ENCODE data around the gene MDM2. TPM values are rescaled to one million over a fixed set of nuclear protein-coding genes. Genes with fewer than 3 reads are reported as not detected.
A peak's percentile ranks its signal among the peaks of the same experiment; 100 is the strongest.

MDM2 gene
- total RNA-seq, 1 experiment from 2014 or later: 56.9 TPM

DNA sequence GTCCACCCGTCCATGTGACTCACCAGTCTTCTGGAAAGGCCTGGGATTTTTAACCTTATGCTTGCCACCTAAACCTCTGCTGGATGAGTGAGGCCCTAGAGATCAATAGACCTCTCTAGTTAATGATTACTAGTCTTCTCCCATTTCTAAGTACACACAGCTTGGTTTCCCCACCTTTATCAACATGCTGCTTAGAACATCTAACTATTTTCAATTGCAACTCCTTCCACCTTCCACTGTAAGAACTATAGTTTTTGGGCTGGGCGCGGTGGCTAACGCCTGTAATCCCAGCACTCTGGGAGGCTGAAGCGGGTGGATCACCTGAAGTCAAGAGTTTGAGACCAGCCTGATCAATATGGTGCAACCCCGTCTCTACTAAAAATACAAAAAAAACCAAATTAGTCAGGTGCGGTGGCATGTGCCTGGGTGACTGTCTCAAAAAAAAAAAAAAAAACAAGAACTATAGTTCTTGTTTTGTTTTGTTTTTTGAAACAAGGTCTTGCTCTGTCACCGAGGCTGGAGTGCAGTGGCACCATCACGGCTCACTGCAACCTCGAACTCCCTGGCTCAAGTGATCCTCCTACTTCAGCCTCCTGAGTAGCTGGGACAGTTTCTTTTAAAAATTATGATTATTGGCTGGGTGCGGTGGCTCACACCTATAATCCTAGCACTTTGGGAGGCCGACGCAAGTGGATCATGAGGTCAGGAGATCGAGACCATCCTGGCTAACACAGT is 18.7 kb upstream of the MDM2 start:
- Histone ChIP-seq H3K36me3 (ENCODE audit: insufficient read depth, low read length) (no peaks in the 10 kb centered on the region), H3K9me3 (ENCODE audit: low read length) (no peaks in the 10 kb centered on the region), H3K4me1 (ENCODE audit: low read length) (no peaks in the 10 kb centered on the region; the same call in 1 of the 2 replicates), H3K27me3 (ENCODE audit: low read length) (no peaks in the 10 kb centered on the region), H3K4me3 (ENCODE audit: low read length) (no peak overlapping the region), H2AFZ (ENCODE audit: low read length) (no peak overlapping the region), H3K9me2 (replicated peaks; ENCODE audit: insufficient read depth, low read length) (no peaks in the 10 kb centered on the region), H3K9ac (ENCODE audit: low read length) (no peak overlapping the region), H4K20me1 (ENCODE audit: insufficient read depth, low read depth, low read length) (no peaks in the 10 kb centered on the region), H3K79me2 (ENCODE audit: low read length) (no peaks in the 10 kb centered on the region), H3K4me2 (ENCODE audit: low read depth, low read length, poor library complexity, severe bottlenecking) (no peak overlapping the region), H3K27ac (ENCODE audit: low read length) (no peak overlapping the region)
- DNase-seq: peak; percentile 2

DNA sequence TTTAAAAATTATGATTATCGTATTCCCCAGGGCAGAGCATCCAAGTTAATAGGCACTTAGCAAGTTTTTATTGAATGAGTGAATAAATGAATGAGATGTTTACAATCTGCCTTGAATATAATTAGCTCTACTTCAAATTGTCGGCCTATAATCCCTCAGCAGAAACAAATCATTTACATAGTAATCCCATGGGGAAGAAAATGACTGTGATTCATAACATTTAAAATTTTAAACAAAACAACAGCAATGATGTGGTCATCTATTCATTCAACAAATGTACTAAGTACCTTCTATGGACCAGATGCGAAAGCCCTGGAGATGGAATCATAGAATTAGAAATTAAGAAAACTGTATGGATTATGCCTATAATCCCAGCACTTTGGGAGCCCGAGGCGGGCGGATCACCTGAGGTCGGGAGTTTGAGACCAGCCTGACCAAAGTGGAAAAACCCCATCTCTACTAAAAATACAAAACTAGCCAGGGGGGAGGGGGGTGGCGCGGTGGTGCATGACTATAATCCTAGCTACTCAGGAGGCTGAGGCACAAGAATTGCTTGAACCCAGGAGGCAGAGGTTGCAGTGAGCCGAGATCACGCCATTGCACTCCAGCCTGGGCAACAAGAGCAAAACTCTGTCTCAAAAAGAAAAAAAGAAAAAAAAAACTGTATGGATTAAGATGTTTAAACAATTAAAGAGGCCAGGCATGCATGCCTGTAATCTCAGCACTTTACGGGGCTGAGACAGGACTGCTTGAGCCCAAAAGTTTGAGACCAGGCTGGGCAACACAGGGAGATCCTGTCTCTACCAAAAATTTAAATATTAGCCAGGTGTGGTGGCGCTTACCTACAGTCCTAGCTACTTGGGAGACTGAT is 17.7 kb upstream of the MDM2 start:
- Histone ChIP-seq H3K4me1 (ENCODE audit: low read length) (no peaks in the 10 kb centered on the region; the same call in 1 of the 2 replicates), H3K27ac (ENCODE audit: low read length) (no peak overlapping the region), H3K9ac (ENCODE audit: low read length) (no peak overlapping the region), H3K27me3 (ENCODE audit: low read length) (no peaks in the 10 kb centered on the region), H3K4me3 (ENCODE audit: low read length) (no peak overlapping the region), H2AFZ (ENCODE audit: low read length) (no peak overlapping the region), H3K79me2 (ENCODE audit: low read length) (no peaks in the 10 kb centered on the region), H3K9me3 (ENCODE audit: low read length) (no peaks in the 10 kb centered on the region), H3K9me2 (replicated peaks; ENCODE audit: insufficient read depth, low read length) (no peaks in the 10 kb centered on the region), H3K36me3 (ENCODE audit: insufficient read depth, low read length) (no peaks in the 10 kb centered on the region), H3K4me2 (ENCODE audit: low read depth, low read length, poor library complexity, severe bottlenecking) (no peak overlapping the region), H4K20me1 (ENCODE audit: insufficient read depth, low read depth, low read length) (no peaks in the 10 kb centered on the region)
- peak; percentile 16 for DNase-seq

DNA sequence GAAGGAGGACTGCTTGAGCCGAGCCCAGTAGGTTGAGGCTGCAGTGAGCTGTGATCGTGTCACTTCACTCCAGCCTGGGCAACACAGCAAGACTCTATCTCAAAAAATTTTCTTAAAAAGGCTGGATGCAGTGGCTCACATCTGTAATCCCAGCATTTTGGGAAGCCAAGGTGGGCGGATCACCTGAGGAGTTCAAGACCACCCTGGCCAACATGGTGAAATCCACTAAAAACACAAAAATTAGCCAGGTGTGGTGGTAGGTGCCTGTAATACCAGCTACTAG is 17.1 kb upstream of the MDM2 start:
- Histone ChIP-seq H3K4me2 (ENCODE audit: low read depth, low read length, poor library complexity, severe bottlenecking) (no peak overlapping the region), H3K27me3 (ENCODE audit: low read length) (no peaks in the 10 kb centered on the region), H3K9ac (ENCODE audit: low read length) (no peak overlapping the region), H3K79me2 (ENCODE audit: low read length) (no peaks in the 10 kb centered on the region), H3K36me3 (ENCODE audit: insufficient read depth, low read length) (no peaks in the 10 kb centered on the region), H3K9me3 (ENCODE audit: low read length) (no peaks in the 10 kb centered on the region), H3K27ac (ENCODE audit: low read length) (no peak overlapping the region), H3K4me3 (ENCODE audit: low read length) (no peak overlapping the region), H4K20me1 (ENCODE audit: insufficient read depth, low read depth, low read length) (no peaks in the 10 kb centered on the region), H2AFZ (ENCODE audit: low read length) (no peak overlapping the region), H3K4me1 (ENCODE audit: low read length) (no peaks in the 10 kb centered on the region; the same call in 1 of the 2 replicates), H3K9me2 (replicated peaks; ENCODE audit: insufficient read depth, low read length) (no peaks in the 10 kb centered on the region)
- no peak for DNase-seq

DNA sequence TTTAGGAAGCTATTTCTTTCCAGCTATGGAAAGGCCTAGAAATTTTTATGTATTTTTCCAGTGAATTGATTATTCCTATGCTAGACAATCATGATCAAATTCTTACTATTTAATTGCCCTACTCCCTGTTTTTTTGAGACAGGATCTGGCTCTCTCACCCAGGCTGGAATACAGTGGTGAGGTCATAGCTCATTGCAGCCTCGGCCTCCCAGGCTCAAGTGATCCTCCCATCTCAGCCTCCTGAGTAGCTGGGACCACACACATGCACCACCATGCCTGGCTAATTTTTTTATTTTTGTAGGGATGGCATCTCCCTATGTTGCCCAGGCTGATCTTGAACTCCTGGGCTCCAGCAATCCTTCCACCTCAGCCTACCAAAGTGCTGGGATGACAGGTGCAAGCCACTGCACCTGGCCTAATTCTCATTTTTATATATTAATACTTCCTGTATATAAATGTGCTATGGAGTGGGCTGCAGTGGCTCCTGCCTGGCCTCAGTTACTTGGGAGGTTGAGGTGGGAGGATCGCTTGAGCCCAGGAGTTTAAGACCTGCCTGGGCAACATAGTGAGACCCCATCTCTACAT is 16.0 kb upstream of the MDM2 start:
- H2AFZ ChIP-seq (ENCODE audit: low read length): no peak overlapping the region
- H3K79me2 ChIP-seq (ENCODE audit: low read length): no peaks in the 10 kb centered on the region
- H3K27ac ChIP-seq (ENCODE audit: low read length): no peak overlapping the region
- H3K4me3 ChIP-seq (ENCODE audit: low read length): no peak overlapping the region
- no peaks in the 10 kb centered on the region; the same call in 1 of the 2 replicates for H3K4me1 ChIP-seq (ENCODE audit: low read length)
- no peaks in the 10 kb centered on the region for H3K27me3 ChIP-seq (ENCODE audit: low read length)
- H3K4me2 ChIP-seq (ENCODE audit: low read depth, low read length, poor library complexity, severe bottlenecking): no peak overlapping the region
- H3K9ac ChIP-seq (ENCODE audit: low read length): no peak overlapping the region
- no peaks in the 10 kb centered on the region for H3K36me3 ChIP-seq (ENCODE audit: insufficient read depth, low read length)
- no peaks in the 10 kb centered on the region for H3K9me2 ChIP-seq (replicated peaks; ENCODE audit: insufficient read depth, low read length)
- no peaks in the 10 kb centered on the region for H4K20me1 ChIP-seq (ENCODE audit: insufficient read depth, low read depth, low read length)
- no peak for DNase-seq
- H3K9me3 ChIP-seq (ENCODE audit: low read length): no peaks in the 10 kb centered on the region

DNA sequence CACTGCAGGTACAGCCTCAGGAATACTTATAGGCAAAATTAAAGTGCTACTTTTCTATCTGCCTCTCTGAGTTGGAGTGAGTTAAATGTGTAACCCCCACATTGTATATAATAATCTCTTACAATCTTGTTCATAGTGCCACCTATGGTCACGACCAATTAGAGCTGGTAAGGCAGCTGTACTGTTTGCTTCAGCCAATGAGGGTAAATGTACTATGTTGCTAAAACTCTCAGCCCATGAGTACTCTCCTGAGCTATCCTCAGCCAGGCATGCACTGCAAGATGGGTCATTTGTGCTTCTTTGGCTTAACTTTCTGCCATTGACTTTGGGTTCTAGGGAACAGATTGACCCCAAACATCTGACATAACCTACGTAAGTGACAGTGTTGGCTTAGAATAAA is 15.0 kb upstream of the MDM2 start:
- Histone ChIP-seq H3K27ac (ENCODE audit: low read length) (no peak overlapping the region), H3K4me2 (ENCODE audit: low read depth, low read length, poor library complexity, severe bottlenecking) (no peak overlapping the region), H3K9ac (ENCODE audit: low read length) (no peak overlapping the region), H3K4me1 (ENCODE audit: low read length) (no peaks in the 10 kb centered on the region; the same call in 1 of the 2 replicates), H3K4me3 (ENCODE audit: low read length) (no peak overlapping the region), H2AFZ (ENCODE audit: low read length) (no peak overlapping the region), H3K9me3 (ENCODE audit: low read length) (no peaks in the 10 kb centered on the region), H3K27me3 (ENCODE audit: low read length) (no peaks in the 10 kb centered on the region), H3K79me2 (ENCODE audit: low read length) (no peaks in the 10 kb centered on the region), H3K36me3 (ENCODE audit: insufficient read depth, low read length) (no peaks in the 10 kb centered on the region), H4K20me1 (ENCODE audit: insufficient read depth, low read depth, low read length) (no peaks in the 10 kb centered on the region), H3K9me2 (replicated peaks; ENCODE audit: insufficient read depth, low read length) (no peaks in the 10 kb centered on the region)
- peak; percentile 84 for DNase-seq

DNA sequence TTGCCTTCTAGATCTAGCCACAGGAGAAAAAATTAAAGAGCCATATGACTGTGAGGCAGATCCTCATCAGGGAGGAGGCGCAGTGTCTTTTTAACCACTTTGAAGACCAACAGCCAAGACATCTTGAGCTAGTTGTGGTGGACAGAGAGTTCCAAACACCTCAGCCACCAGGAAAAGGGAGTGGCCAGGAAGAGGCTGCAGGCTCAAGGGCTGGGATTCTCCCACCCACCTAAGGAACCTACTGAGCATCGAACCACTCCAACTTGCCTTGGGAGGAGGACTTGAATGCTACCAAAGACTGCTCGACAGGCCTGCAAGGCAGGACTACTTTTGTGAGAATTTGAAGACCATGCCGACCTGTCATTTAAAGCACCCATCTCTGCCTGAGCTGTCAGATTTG is 14.5 kb upstream of the MDM2 start:
- no peak overlapping the region for H2AFZ ChIP-seq (ENCODE audit: low read length)
- no peak overlapping the region for H3K27ac ChIP-seq (ENCODE audit: low read length)

DNA sequence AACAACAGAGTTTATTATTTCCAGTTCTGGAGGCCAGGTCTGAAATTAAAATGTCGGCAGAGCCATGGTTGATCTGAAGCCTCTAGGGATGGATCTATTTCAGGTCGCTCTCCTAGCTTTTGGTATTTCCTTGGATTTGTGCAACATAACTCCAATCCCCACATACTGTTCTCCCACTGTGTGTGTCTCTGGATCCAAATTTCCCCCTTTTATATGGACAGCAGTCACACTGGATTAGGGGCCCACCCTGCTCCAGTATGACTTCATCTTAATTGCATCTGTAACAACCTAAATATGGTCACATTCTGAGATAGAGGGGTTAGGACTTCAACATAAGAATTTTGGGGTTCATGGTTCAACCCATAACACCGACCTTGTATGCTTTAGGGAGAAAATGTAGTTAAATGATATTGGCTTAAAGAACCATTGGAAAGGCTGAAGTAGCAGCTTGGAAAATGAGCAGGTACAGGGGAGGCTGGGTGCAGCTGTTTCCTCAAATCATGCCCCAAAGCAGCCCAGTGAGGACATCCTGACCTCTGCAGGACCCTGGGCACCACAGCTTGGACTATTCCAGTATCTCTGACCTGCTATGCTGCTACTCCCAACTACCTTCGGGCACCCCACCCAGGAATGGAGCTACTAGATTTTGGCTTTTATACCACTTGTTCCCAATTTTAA is 13.9 kb upstream of the MDM2 start:
- Histone ChIP-seq H4K20me1 (ENCODE audit: insufficient read depth, low read depth, low read length) (no peaks in the 10 kb centered on the region), H3K4me3 (ENCODE audit: low read length) (no peak overlapping the region), H3K27ac (ENCODE audit: low read length) (no peak overlapping the region), H2AFZ (ENCODE audit: low read length) (no peak overlapping the region), H3K27me3 (ENCODE audit: low read length) (no peaks in the 10 kb centered on the region), H3K4me2 (ENCODE audit: low read depth, low read length, poor library complexity, severe bottlenecking) (no peak overlapping the region), H3K9me3 (ENCODE audit: low read length) (no peaks in the 10 kb centered on the region), H3K9me2 (replicated peaks; ENCODE audit: insufficient read depth, low read length) (no peaks in the 10 kb centered on the region), H3K4me1 (ENCODE audit: low read length) (no peaks in the 10 kb centered on the region; the same call in 1 of the 2 replicates), H3K79me2 (ENCODE audit: low read length) (no peaks in the 10 kb centered on the region), H3K36me3 (ENCODE audit: insufficient read depth, low read length) (no peaks in the 10 kb centered on the region), H3K9ac (ENCODE audit: low read length) (no peak overlapping the region)
- peak; percentile 15 for DNase-seq

More for the DNA sequence above, 14.5 kb upstream of the MDM2 start:
- Histone ChIP-seq H4K20me1 (ENCODE audit: insufficient read depth, low read depth, low read length) (no peaks in the 10 kb centered on the region), H3K9ac (ENCODE audit: low read length) (no peak overlapping the region), H3K4me1 (ENCODE audit: low read length) (no peaks in the 10 kb centered on the region; the same call in 1 of the 2 replicates), H3K9me2 (replicated peaks; ENCODE audit: insufficient read depth, low read length) (no peaks in the 10 kb centered on the region), H3K4me2 (ENCODE audit: low read depth, low read length, poor library complexity, severe bottlenecking) (no peak overlapping the region), H3K9me3 (ENCODE audit: low read length) (no peaks in the 10 kb centered on the region), H3K4me3 (ENCODE audit: low read length) (no peak overlapping the region), H3K79me2 (ENCODE audit: low read length) (no peaks in the 10 kb centered on the region), H3K36me3 (ENCODE audit: insufficient read depth, low read length) (no peaks in the 10 kb centered on the region), H3K27me3 (ENCODE audit: low read length) (no peaks in the 10 kb centered on the region)
- no peak for DNase-seq
